SU-DHL-6 (cell line): ENCODE results near the gene FKBP5.

Source experiments
- H2AFZ ChIP-seq: fragments of 200-600 bp; sonication (generic); 2 replicates; pipeline ENCODE4 v1.6.1; 2014; ENCODE audit warnings: low read depth, mild to moderate bottlenecking, moderate library complexity, mixed read lengths, antibody characterized with exemption, low read length; ENCODE audit not compliant: severe bottlenecking
- H3F3A ChIP-seq: fragments of 200-600 bp; shearing (Covaris generic); 2 replicates; pipeline ENCODE4 v1.6.0; 2016; ENCODE audit warnings: antibody characterized with exemption, mild to moderate bottlenecking; ENCODE audit not compliant: insufficient read depth
- H3K27ac ChIP-seq: fragments of 200-600 bp; sonication (generic); 2 replicates; pipeline ENCODE4 v1.5.1; 2016; ENCODE audit warnings: low read depth, mild to moderate bottlenecking, low read length, moderate library complexity, mixed read lengths
- H3K27me3 ChIP-seq: fragments of 200-600 bp; sonication (generic), shearing (Covaris generic); 2 replicates; pipeline ENCODE4 v1.6.0; 2014; ENCODE audit warnings: mild to moderate bottlenecking, low read length
- H3K36me3 ChIP-seq: fragments of 200-600 bp; sonication (generic); 2 replicates; pipeline ENCODE4 v1.6.1; 2014; ENCODE audit warnings: mild to moderate bottlenecking, low read length, mixed read lengths
- H3K4me2 ChIP-seq: fragments of 300-600, 200-600 bp; shearing (Covaris generic), sonication (generic); 2 replicates; pipeline ENCODE4 v1.6.0; 2014; ENCODE audit warnings: low read length, low read depth, mild to moderate bottlenecking; ENCODE audit not compliant: poor library complexity, severe bottlenecking
- H3K4me3 ChIP-seq: fragments of 200-600 bp; sonication (generic); 2 replicates; pipeline ENCODE4 v1.5.1; 2014; ENCODE audit warnings: antibody characterized with exemption, low read length, mild to moderate bottlenecking, mixed read lengths; ENCODE audit not compliant: insufficient read depth, poor library complexity, severe bottlenecking
- H3K79me2 ChIP-seq: fragments of 200-600 bp; sonication (generic); 2 replicates; pipeline ENCODE4 v1.6.1; 2014; ENCODE audit warnings: mild to moderate bottlenecking, low read length, moderate library complexity; ENCODE audit not compliant: insufficient read depth
- H3K9ac ChIP-seq: fragments of 200-600 bp; sonication (generic); 2 replicates; pipeline ENCODE4 v1.7.0; 2014; ENCODE audit warnings: mild to moderate bottlenecking, low read length
- H3K9me2 ChIP-seq: fragments of 200-600 bp; sonication (generic); replicated peaks from 2 replicates; pipeline ENCODE4 v1.6.1; 2014; ENCODE audit warnings: low read length; ENCODE audit not compliant: insufficient read depth
- H3K9me3 ChIP-seq: fragments of 200-600 bp; sonication (generic); 2 replicates; pipeline ENCODE4 v1.6.1; 2014; ENCODE audit warnings: low read length, mixed read lengths; ENCODE audit not compliant: insufficient read depth
- H4K20me1 ChIP-seq: fragments of 200-600 bp; sonication (generic); 2 replicates; pipeline ENCODE4 v1.6.1; 2014; ENCODE audit warnings: low read depth, mild to moderate bottlenecking, antibody characterized with exemption, low read length, moderate library complexity, mixed read lengths
- CTCF ChIP-seq: fragments of 200-600 bp; sonication (generic); IDR thresholded peaks from one replicate; pipeline ENCODE4 v1.5.1; 2017; ENCODE audit warnings: antibody characterized with exemption, mild to moderate bottlenecking, low read length, moderate library complexity; ENCODE audit not compliant: insufficient read depth, poor library complexity, severe bottlenecking
- EZH2phosphoT487 ChIP-seq: fragments of 200-600 bp; sonication (generic), shearing (Covaris generic); conservative IDR thresholded peaks from 2 replicates; pipeline ENCODE4 v1.6.1; 2018; ENCODE audit warnings: mild to moderate bottlenecking, antibody characterized with exemption, low read length, moderate library complexity, mixed read lengths

The FKBP5 gene

GRCh38 chr6:35620706-35621105 is 68.0 kb downstream of the FKBP5 start:
- no peak overlapping the region for H3K27ac ChIP-seq
- TF ChIP-seq EZH2phosphoT487 = no peak
- TF ChIP-seq CTCF = no peak
- no peak overlapping the region for H3K4me2 ChIP-seq
- peaks cover 14% of the 10 kb centered on the region for H3F3A ChIP-seq
- H3K9me2 ChIP-seq = no peaks in the 10 kb centered on the region
- H3K4me3 ChIP-seq = no peak overlapping the region
- no peak overlapping the region for H3K9ac ChIP-seq
- H4K20me1 ChIP-seq = no peaks in the 10 kb centered on the region
- H3K36me3 ChIP-seq = peaks cover 49% of the 10 kb centered on the region
- H3K9me3 ChIP-seq = no peaks in the 10 kb centered on the region
- no peak overlapping the region for H2AFZ ChIP-seq
- no peaks in the 10 kb centered on the region for H3K27me3 ChIP-seq
- H3K79me2 ChIP-seq = no peaks in the 10 kb centered on the region

GRCh38 chr6:35613762-35614161 is 75.0 kb downstream of the FKBP5 start:
- no peaks in the 10 kb centered on the region for H4K20me1 ChIP-seq
- no peaks in the 10 kb centered on the region for H3K27me3 ChIP-seq
- H3K4me2 ChIP-seq = no peak overlapping the region
- H3K9me3 ChIP-seq = no peaks in the 10 kb centered on the region
- peaks cover 14% of the 10 kb centered on the region for H3F3A ChIP-seq
- H3K4me3 ChIP-seq = no peak overlapping the region
- no peak overlapping the region for H3K9ac ChIP-seq
- TF ChIP-seq EZH2phosphoT487 (no peak), CTCF (no peak)
- H3K79me2 ChIP-seq = peaks cover 3% of the 10 kb centered on the region; the same call in 1 of the 2 replicates
- no peaks in the 10 kb centered on the region for H3K9me2 ChIP-seq
- peaks cover 65% of the 10 kb centered on the region for H3K36me3 ChIP-seq
- H3K27ac ChIP-seq = no peak overlapping the region
- H2AFZ ChIP-seq = no peak overlapping the region

- no peak overlapping the region for H2AFZ ChIP-seq
- H3K27me3 ChIP-seq = no peaks in the 10 kb centered on the region
- peaks cover 3% of the 10 kb centered on the region; the same call in 1 of the 2 replicates for H3K79me2 ChIP-seq
- no peak overlapping the region for H3K4me2 ChIP-seq
- TF ChIP-seq CTCF (no peak), EZH2phosphoT487 (no peak)
- H3K36me3 ChIP-seq = peaks cover 46% of the 10 kb centered on the region
- H3F3A ChIP-seq = peaks cover 1% of the 10 kb centered on the region; the same call in 1 of the 2 replicates
- no peak overlapping the region for H3K9ac ChIP-seq
- no peaks in the 10 kb centered on the region for H4K20me1 ChIP-seq
- H3K27ac ChIP-seq = no peak overlapping the region
- H3K9me3 ChIP-seq = no peaks in the 10 kb centered on the region
- no peak overlapping the region for H3K4me3 ChIP-seq
- no peaks in the 10 kb centered on the region for H3K9me2 ChIP-seq
Measured at GRCh38 chr6:35611240-35611639, 77.5 kb downstream of the FKBP5 start.
